DOHH2 (cell line): ENCODE data around the gene CCDC180.

ENCODE experiments used
- H3F3A ChIP-seq: fragments of 200-600 bp; sonication (generic), shearing (Covaris generic); 2 replicates; pipeline ENCODE4 v1.6.0; 2016; ENCODE audit warnings: antibody characterized with exemption, mild to moderate bottlenecking; ENCODE audit not compliant: control insufficient read depth, insufficient read depth
- H3K27ac ChIP-seq: fragments of 200-600 bp; sonication (generic); 2 replicates; pipeline ENCODE4 v1.5.1; 2014; ENCODE audit warnings: low read depth, mild to moderate bottlenecking, low read length, moderate library complexity
- H3K27me3 ChIP-seq: fragments of 200-600 bp; sonication (generic); 2 replicates; pipeline ENCODE4 v1.6.1; 2014; ENCODE audit warnings: mild to moderate bottlenecking, low read length, mixed read lengths; ENCODE audit not compliant: control insufficient read depth
- H3K36me3 ChIP-seq: fragments of 200-600 bp; sonication (generic); 2 replicates; pipeline ENCODE4 v1.6.1; 2014; ENCODE audit warnings: mild to moderate bottlenecking, low read length, moderate library complexity, mixed read lengths; ENCODE audit not compliant: control insufficient read depth
- H3K4me1 ChIP-seq: fragments of 200-600 bp; sonication (generic); 2 replicates; pipeline ENCODE4 v1.6.1; 2014; ENCODE audit warnings: mild to moderate bottlenecking, low read length, mixed read lengths; ENCODE audit not compliant: control insufficient read depth
- H3K4me2 ChIP-seq: fragments of 200-600 bp; sonication (generic); 2 replicates; pipeline ENCODE4 v1.6.0; 2014; ENCODE audit warnings: mild to moderate bottlenecking, low read length, moderate library complexity
- H3K4me3 ChIP-seq: fragments of 200-600 bp; sonication (generic); 2 replicates; pipeline ENCODE4 v1.5.1; 2014; ENCODE audit warnings: mild to moderate bottlenecking, low read length, mixed read lengths
- H3K79me2 ChIP-seq: fragments of 200-600 bp; sonication (generic); 2 replicates; pipeline ENCODE4 v1.6.1; 2014; ENCODE audit warnings: mild to moderate bottlenecking, low read length, mixed read lengths; ENCODE audit not compliant: control insufficient read depth
- H3K9me2 ChIP-seq: fragments of 200-600 bp; sonication (generic); replicated peaks from 2 replicates; pipeline ENCODE4 v1.6.1; 2014; ENCODE audit warnings: mild to moderate bottlenecking, low read length, mixed read lengths; ENCODE audit not compliant: control insufficient read depth
- H3K9me3 ChIP-seq: fragments of 200-600 bp; sonication (generic); 2 replicates; pipeline ENCODE4 v1.6.1; 2014; ENCODE audit warnings: antibody characterized with exemption, low read length, mixed read lengths; ENCODE audit not compliant: control insufficient read depth, insufficient read depth
- H4K20me1 ChIP-seq: fragments of 200-600 bp; sonication (generic); 2 replicates; pipeline ENCODE4 v1.6.0; 2014; ENCODE audit warnings: low read depth, mild to moderate bottlenecking, antibody characterized with exemption, low read length, moderate library complexity; ENCODE audit not compliant: control insufficient read depth, insufficient read depth
- EZH2phosphoT487 ChIP-seq: fragments of 200-600 bp; sonication (generic); IDR thresholded peaks from 2 replicates; pipeline ENCODE4 v1.6.1; 2017; ENCODE audit warnings: borderline replicate concordance, mild to moderate bottlenecking, antibody characterized with exemption, low read length, moderate library complexity, mixed read lengths
- TF ChIP-seq, protein P1 (sequence below): fragments of 200-600 bp; sonication (generic); IDR thresholded peaks from one replicate; pipeline ENCODE4 v1.5.1; 2014; ENCODE audit warnings: antibody characterized with exemption, mild to moderate bottlenecking, low read depth, low read length; ENCODE audit not compliant: poor library complexity, severe bottlenecking

CCDC180 gene

DNA sequence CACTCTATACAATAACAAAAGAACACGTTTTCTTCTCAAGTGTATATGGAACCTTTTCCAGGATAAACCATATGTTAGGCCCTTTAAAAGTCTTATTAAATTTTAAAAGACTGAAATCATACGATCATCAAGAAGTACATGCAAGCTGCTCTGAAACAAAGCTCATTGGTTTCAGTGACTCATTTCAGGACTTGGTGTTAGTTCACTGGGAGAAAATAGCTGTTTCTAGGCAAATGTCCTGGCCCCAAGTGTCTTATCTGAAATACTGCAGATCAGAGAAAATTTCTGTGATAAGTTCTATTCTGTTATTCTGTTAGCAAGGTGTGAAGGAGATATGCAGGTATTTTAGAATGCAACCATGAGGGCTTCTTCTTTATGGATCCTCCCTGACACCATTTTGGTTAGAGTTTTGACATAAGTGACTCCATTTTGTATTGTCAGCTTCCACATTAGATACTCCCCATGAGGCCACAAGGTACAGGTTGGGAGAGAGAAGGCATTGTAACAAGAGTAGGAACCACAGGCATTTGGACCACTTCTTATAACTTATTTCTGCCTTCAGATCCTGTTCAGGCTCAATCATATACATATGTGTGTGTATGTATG lies 7.5 kb upstream of the CCDC180 start:
- peaks cover 3% of the 10 kb centered on the region; the same call in 1 of the 2 replicates for H3K27me3 ChIP-seq
- no peak overlapping the region for H3K27ac ChIP-seq
- H3K79me2 ChIP-seq, result no peaks in the 10 kb centered on the region
- no peaks in the 10 kb centered on the region for H3K9me2 ChIP-seq
- no peaks in the 10 kb centered on the region for H4K20me1 ChIP-seq
- H3K4me2 ChIP-seq, result no peak overlapping the region
- H3K36me3 ChIP-seq, result no peaks in the 10 kb centered on the region
- no peaks in the 10 kb centered on the region for H3K9me3 ChIP-seq
- H3K4me3 ChIP-seq, result no peak overlapping the region
- no peaks in the 10 kb centered on the region for H3F3A ChIP-seq
- TF ChIP-seq EZH2phosphoT487, result no peak
- no peaks in the 10 kb centered on the region for H3K4me1 ChIP-seq

DNA sequence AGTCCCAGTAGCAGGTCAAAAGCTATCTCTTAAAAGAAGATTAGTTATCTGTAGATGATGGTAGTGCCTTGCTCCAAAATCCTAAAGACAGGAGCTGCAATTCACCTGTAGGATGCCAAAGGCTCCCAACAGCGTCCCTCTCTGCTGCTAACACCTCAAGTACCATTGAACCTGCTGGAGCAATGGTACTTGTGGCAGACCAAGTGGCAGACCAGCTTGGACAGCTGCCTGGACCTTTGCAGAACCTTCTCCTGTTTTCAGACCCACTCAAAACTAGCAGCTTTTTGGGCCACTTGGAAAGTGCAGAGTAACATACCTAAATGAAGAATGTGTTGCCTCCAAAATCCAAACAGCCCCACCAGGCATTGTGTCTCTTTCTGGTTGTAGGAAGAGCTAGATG lies 6.9 kb upstream of the CCDC180 start:
- no peaks in the 10 kb centered on the region for H3K79me2 ChIP-seq
- no peak overlapping the region for H3K27ac ChIP-seq
- no peaks in the 10 kb centered on the region for H3F3A ChIP-seq
- H3K36me3 ChIP-seq, result no peaks in the 10 kb centered on the region
- peaks cover 3% of the 10 kb centered on the region; the same call in 1 of the 2 replicates for H3K27me3 ChIP-seq
- no peak overlapping the region for H3K4me2 ChIP-seq
- H3K9me2 ChIP-seq, result no peaks in the 10 kb centered on the region
- H3K9me3 ChIP-seq, result no peaks in the 10 kb centered on the region
- H4K20me1 ChIP-seq, result no peaks in the 10 kb centered on the region
- no peaks in the 10 kb centered on the region for H3K4me1 ChIP-seq
- no peak overlapping the region for H3K4me3 ChIP-seq
- TF ChIP-seq, protein P1, sequence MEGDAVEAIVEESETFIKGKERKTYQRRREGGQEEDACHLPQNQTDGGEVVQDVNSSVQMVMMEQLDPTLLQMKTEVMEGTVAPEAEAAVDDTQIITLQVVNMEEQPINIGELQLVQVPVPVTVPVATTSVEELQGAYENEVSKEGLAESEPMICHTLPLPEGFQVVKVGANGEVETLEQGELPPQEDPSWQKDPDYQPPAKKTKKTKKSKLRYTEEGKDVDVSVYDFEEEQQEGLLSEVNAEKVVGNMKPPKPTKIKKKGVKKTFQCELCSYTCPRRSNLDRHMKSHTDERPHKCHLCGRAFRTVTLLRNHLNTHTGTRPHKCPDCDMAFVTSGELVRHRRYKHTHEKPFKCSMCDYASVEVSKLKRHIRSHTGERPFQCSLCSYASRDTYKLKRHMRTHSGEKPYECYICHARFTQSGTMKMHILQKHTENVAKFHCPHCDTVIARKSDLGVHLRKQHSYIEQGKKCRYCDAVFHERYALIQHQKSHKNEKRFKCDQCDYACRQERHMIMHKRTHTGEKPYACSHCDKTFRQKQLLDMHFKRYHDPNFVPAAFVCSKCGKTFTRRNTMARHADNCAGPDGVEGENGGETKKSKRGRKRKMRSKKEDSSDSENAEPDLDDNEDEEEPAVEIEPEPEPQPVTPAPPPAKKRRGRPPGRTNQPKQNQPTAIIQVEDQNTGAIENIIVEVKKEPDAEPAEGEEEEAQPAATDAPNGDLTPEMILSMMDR, result no peak
- no peak for TF ChIP-seq EZH2phosphoT487

DNA sequence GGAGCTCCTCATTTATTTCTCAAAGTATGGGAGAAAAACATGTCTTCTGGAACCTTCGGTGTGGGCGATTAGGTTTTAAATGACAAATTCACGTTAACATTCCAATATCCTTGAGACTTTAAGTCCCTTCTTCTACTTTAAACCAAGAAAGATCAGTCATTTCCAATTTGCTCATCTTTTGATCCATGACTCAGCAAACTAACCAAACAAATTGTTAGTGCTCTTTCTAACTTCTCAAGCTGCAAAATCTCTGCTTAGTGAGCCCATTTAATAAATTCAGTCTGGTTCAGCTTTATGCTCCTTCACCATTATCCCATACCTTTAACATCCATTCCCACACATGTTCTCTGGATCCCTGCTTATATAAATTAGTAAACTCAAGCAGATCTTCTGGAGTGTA lies 5.5 kb upstream of the CCDC180 start:
- Histone ChIP-seq H3K4me3 (no peak overlapping the region), H4K20me1 (no peaks in the 10 kb centered on the region), H3F3A (no peaks in the 10 kb centered on the region), H3K9me2 (no peaks in the 10 kb centered on the region), H3K4me1 (no peaks in the 10 kb centered on the region), H3K27ac (no peak overlapping the region), H3K79me2 (no peaks in the 10 kb centered on the region), H3K27me3 (peaks cover 3% of the 10 kb centered on the region; the same call in 1 of the 2 replicates), H3K36me3 (no peaks in the 10 kb centered on the region), H3K9me3 (no peaks in the 10 kb centered on the region), H3K4me2 (no peak overlapping the region)
- no peak for TF ChIP-seq EZH2phosphoT487
- TF ChIP-seq, protein P1, result no peak

DNA sequence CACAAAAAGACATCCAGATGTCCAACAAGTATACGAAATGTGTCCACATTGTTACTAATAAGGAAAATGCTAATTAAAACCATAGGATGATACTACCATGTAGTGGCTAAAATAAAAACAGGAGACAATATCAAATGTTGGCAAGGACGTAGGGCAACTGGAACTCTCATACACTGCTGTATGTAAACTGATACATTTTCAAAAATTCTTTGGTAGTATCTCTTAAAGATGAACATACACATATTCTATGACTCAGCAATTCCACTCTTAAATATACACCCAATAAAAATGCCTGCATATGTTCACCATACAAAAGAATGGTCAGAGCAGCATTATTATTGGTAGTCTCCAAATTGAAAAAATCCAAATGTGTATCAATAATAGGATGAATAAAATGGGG lies 2.9 kb upstream of the CCDC180 start:
- H3K9me2 ChIP-seq, result no peaks in the 10 kb centered on the region
- no peaks in the 10 kb centered on the region for H3K27me3 ChIP-seq
- H3K27ac ChIP-seq, result no peak overlapping the region
- H3F3A ChIP-seq, result no peaks in the 10 kb centered on the region
- no peak for TF ChIP-seq EZH2phosphoT487
- TF ChIP-seq, protein P1, result no peak
- H3K4me1 ChIP-seq, result no peaks in the 10 kb centered on the region
- H4K20me1 ChIP-seq, result no peaks in the 10 kb centered on the region
- H3K4me2 ChIP-seq, result no peak overlapping the region
- no peak overlapping the region for H3K4me3 ChIP-seq
- H3K79me2 ChIP-seq, result no peaks in the 10 kb centered on the region
- H3K36me3 ChIP-seq, result no peaks in the 10 kb centered on the region
- no peaks in the 10 kb centered on the region for H3K9me3 ChIP-seq
